Muscle layer of duodenum (tissue), 2 donors: ENCODE data around the gene TMOD1.

Source experiments
- H3K27ac ChIP-seq: one replicate; pipeline ENCODE4 v1.7.0; 2013; ENCODE audit warnings: mild to moderate bottlenecking, low read length
- H3K27me3 ChIP-seq: one replicate; pipeline ENCODE4 v1.7.0; 2013; ENCODE audit warnings: low read depth, mild to moderate bottlenecking, control low read depth, low read length
- H3K36me3 ChIP-seq, 2 donors: one replicate each; pipeline ENCODE4 v1.7.0; 2013; ENCODE audit warnings: low read length in 2 of 2, control low read depth in 1 of 2, mild to moderate bottlenecking in 1 of 2; ENCODE audit not compliant: insufficient read depth in 2 of 2, control insufficient read depth in 1 of 2
- H3K4me1 ChIP-seq, 2 donors: one replicate each; pipeline ENCODE4 v1.7.0; 2013; ENCODE audit warnings: low read length in 2 of 2, mild to moderate bottlenecking in 2 of 2, control low read depth in 1 of 2, moderate library complexity in 1 of 2; ENCODE audit not compliant: insufficient read depth in 2 of 2, control insufficient read depth in 1 of 2
- H3K4me3 ChIP-seq, 2 donors: one replicate each; pipeline ENCODE4 v1.7.0; 2013; ENCODE audit warnings: low read length in 2 of 2, low read depth in 1 of 2, mild to moderate bottlenecking in 1 of 2
- H3K9me3 ChIP-seq, 2 donors: one replicate each; pipeline ENCODE4 v1.7.0; 2013; ENCODE audit warnings: low read length in 2 of 2, control low read depth in 1 of 2, mild to moderate bottlenecking in 1 of 2; ENCODE audit not compliant: control insufficient read depth in 1 of 2
- donor health status: healthy.

TMOD1 gene

GRCh38 chr9:97632248-97632984 lies 130.9 kb downstream of the TMOD1 start:
- Histone ChIP-seq H3K4me1 (peaks cover 15 to 49% of the 10 kb centered on the region in 2 donors), H3K9me3 (no peaks in the 10 kb centered on the region), H3K27ac (peak overlapping the region; percentile 100), H3K36me3 (peaks cover 0 to 16% of the 10 kb centered on the region in 2 donors), H3K4me3 (peak overlapping the region; percentile 93 to 96), H3K27me3 (no peaks in the 10 kb centered on the region)

- Histone ChIP-seq H3K4me3 (peak within 1 kb of the TSS; percentile 96 to 97), H3K9me3 (no peaks in the 10 kb centered on the region)
These were observed 131.8 kb downstream of the TMOD1 start, which contains the start of the genes NCBP1 and TSTD2 for GRCh38 chr9:97632985-97633858. NCBP1 (plus strand) TSS chr9:97633821; CDS start chr9:97633882, 61 bp downstream. TSTD2 (minus strand) TSS chr9:97633368; CDS start chr9:97627562, 5,806 bp downstream.

GRCh38 chr9:97633859-97634490 lies 132.5 kb downstream of the TMOD1 start:
- H3K36me3 ChIP-seq: peaks cover 0 to 16% of the 10 kb centered on the region in 2 donors
- peak overlapping the region; percentile 96 to 97 for H3K4me3 ChIP-seq
- no peaks in the 10 kb centered on the region for H3K27me3 ChIP-seq
- H3K9me3 ChIP-seq: no peaks in the 10 kb centered on the region
- peak overlapping the region; percentile 93 for H3K27ac ChIP-seq
- peaks cover 15 to 41% of the 10 kb centered on the region in 2 donors for H3K4me1 ChIP-seq

More at GRCh38 chr9:97632985-97633858, 131.8 kb downstream of the TMOD1 start, which contains the start of the genes NCBP1 and TSTD2:
- peaks cover 0 to 16% of the 10 kb centered on the region in 2 donors for H3K36me3 ChIP-seq
- H3K27me3 ChIP-seq: no peaks in the 10 kb centered on the region
- peaks cover 15 to 45% of the 10 kb centered on the region in 2 donors for H3K4me1 ChIP-seq
- H3K27ac ChIP-seq: peak within 1 kb of the TSS; percentile 100

- H3K9me3 ChIP-seq: no peaks in the 10 kb centered on the region
- peaks cover 15 to 41% of the 10 kb centered on the region in 2 donors for H3K4me1 ChIP-seq
- peak overlapping the region; percentile 96 to 97 for H3K4me3 ChIP-seq
- peaks cover 0 to 16% of the 10 kb centered on the region in 2 donors for H3K36me3 ChIP-seq
- H3K27ac ChIP-seq: peak overlapping the region; percentile 93
- no peaks in the 10 kb centered on the region for H3K27me3 ChIP-seq
These were observed 133.6 kb downstream of the TMOD1 start for GRCh38 chr9:97635026-97635425.

- H3K27ac ChIP-seq: no peak overlapping the region
- no peaks in the 10 kb centered on the region for H3K27me3 ChIP-seq
- H3K9me3 ChIP-seq: no peaks in the 10 kb centered on the region
- H3K36me3 ChIP-seq: peaks cover 5 to 14% of the 10 kb centered on the region in 2 donors
- peaks cover 15 to 35% of the 10 kb centered on the region in 2 donors for H3K4me1 ChIP-seq
- H3K4me3 ChIP-seq: no peak overlapping the region
These were observed 135.4 kb downstream of the TMOD1 start for GRCh38 chr9:97636903-97637302.

- H3K36me3 ChIP-seq: peaks cover 7 to 21% of the 10 kb centered on the region in 2 donors
- no peak overlapping the region for H3K27ac ChIP-seq
- no peaks in the 10 kb centered on the region for H3K27me3 ChIP-seq
- no peaks in the 10 kb centered on the region for H3K9me3 ChIP-seq
- H3K4me3 ChIP-seq: no peak overlapping the region
- peaks cover 15 to 31% of the 10 kb centered on the region in 2 donors for H3K4me1 ChIP-seq
These were observed 137.2 kb downstream of the TMOD1 start for GRCh38 chr9:97638666-97639065.

GRCh38 chr9:97640325-97640724 lies 138.9 kb downstream of the TMOD1 start:
- H3K36me3 ChIP-seq: peaks cover 9 to 30% of the 10 kb centered on the region in 2 donors

GRCh38 chr9:97645720-97646119 lies 144.3 kb downstream of the TMOD1 start:
- Histone ChIP-seq H3K9me3 (no peaks in the 10 kb centered on the region), H3K27me3 (no peaks in the 10 kb centered on the region), H3K4me1 (no peaks in the 10 kb centered on the region), H3K4me3 (no peak overlapping the region), H3K27ac (no peak overlapping the region), H3K36me3 (peaks cover 37 to 60% of the 10 kb centered on the region in 2 donors)

More at GRCh38 chr9:97640325-97640724, 138.9 kb downstream of the TMOD1 start:
- no peak overlapping the region for H3K4me3 ChIP-seq
- no peak overlapping the region for H3K27ac ChIP-seq
- H3K27me3 ChIP-seq: no peaks in the 10 kb centered on the region
- H3K4me1 ChIP-seq: peaks cover 8 to 21% of the 10 kb centered on the region in 2 donors
- H3K9me3 ChIP-seq: no peaks in the 10 kb centered on the region

- H3K27ac ChIP-seq: no peak overlapping the region
These were observed 146.5 kb downstream of the TMOD1 start for GRCh38 chr9:97647996-97648395.

More at GRCh38 chr9:97647996-97648395, 146.5 kb downstream of the TMOD1 start:
- Histone ChIP-seq H3K36me3 (peaks cover 37 to 50% of the 10 kb centered on the region in 2 donors), H3K9me3 (no peaks in the 10 kb centered on the region), H3K27me3 (no peaks in the 10 kb centered on the region), H3K4me3 (no peak overlapping the region), H3K4me1 (no peaks in the 10 kb centered on the region)
